ENCODE measurements around the gene NTM. TPM values are rescaled to one million over a fixed set of nuclear protein-coding genes. Genes with fewer than 3 reads are reported as not detected.

Gene NTM
- total RNA-seq, 4 donors from 2014 or later: 1.4 to 2.8 (median 1.7) TPM

- Histone ChIP-seq H3K9me3 (no peaks in the 10 kb centered on the region), H3K4me3 (no peak overlapping the region), H3K36me3 (no peaks in the 10 kb centered on the region), H3K4me1 (no peaks in the 10 kb centered on the region), H3K27ac (no peak overlapping the region), H3K27me3 (no peaks in the 10 kb centered on the region)
- TF ChIP-seq CTCF (IDR thresholded peaks at IDR 0.05) (no peak), POLR2A (IDR thresholded peaks at IDR 0.05) (no peak)
- DNase-seq: no peak
Measured at GRCh38 chr11:131540676-131541075, 170.3 kb downstream of the NTM start.

GRCh38 chr11:131543389-131544025 lies 173.1 kb downstream of the NTM start:
- TF ChIP-seq CTCF (IDR thresholded peaks at IDR 0.05): no peak
- TF ChIP-seq POLR2A (IDR thresholded peaks at IDR 0.05): no peak
- Histone ChIP-seq H3K27me3 (no peaks in the 10 kb centered on the region), H3K27ac (no peak overlapping the region), H3K4me3 (no peak overlapping the region), H3K36me3 (no peaks in the 10 kb centered on the region), H3K9me3 (no peaks in the 10 kb centered on the region), H3K4me1 (no peaks in the 10 kb centered on the region)
- DNase-seq: no peak

- no peaks in the 10 kb centered on the region for H3K27me3 ChIP-seq
- H3K4me1 ChIP-seq: no peaks in the 10 kb centered on the region
- no peaks in the 10 kb centered on the region for H3K9me3 ChIP-seq
- H3K36me3 ChIP-seq: no peaks in the 10 kb centered on the region
- no peak overlapping the region for H3K27ac ChIP-seq
- DNase-seq: no peak
- no peak overlapping the region for H3K4me3 ChIP-seq
- TF ChIP-seq POLR2A (IDR thresholded peaks at IDR 0.05): no peak
- no peak for TF ChIP-seq CTCF (IDR thresholded peaks at IDR 0.05)
Measured at GRCh38 chr11:131544591-131544990, 174.2 kb downstream of the NTM start.

GRCh38 chr11:131546218-131546895 lies 175.9 kb downstream of the NTM start:
- H3K9me3 ChIP-seq: no peaks in the 10 kb centered on the region
- H3K27me3 ChIP-seq: no peaks in the 10 kb centered on the region
- TF ChIP-seq POLR2A (IDR thresholded peaks at IDR 0.05) (no peak), CTCF (IDR thresholded peaks at IDR 0.05) (no peak)
- DNase-seq: no peak
- H3K4me3 ChIP-seq: peak overlapping the region in 1 of 4 donors; percentile 24
- no peak overlapping the region for H3K27ac ChIP-seq
- H3K4me1 ChIP-seq: no peaks in the 10 kb centered on the region
- no peaks in the 10 kb centered on the region for H3K36me3 ChIP-seq

GRCh38 chr11:131549099-131549498 lies 178.7 kb downstream of the NTM start:
- Histone ChIP-seq H3K36me3 (no peaks in the 10 kb centered on the region), H3K27me3 (no peaks in the 10 kb centered on the region), H3K4me1 (no peaks in the 10 kb centered on the region), H3K27ac (no peak overlapping the region), H3K9me3 (no peaks in the 10 kb centered on the region), H3K4me3 (no peak overlapping the region)
- TF ChIP-seq CTCF (IDR thresholded peaks at IDR 0.05) (no peak), POLR2A (IDR thresholded peaks at IDR 0.05) (no peak)
- no peak for DNase-seq

Data from Peyer's patch (tissue), 4 donors.